NCI-H1105 (cell line): ENCODE results near the gene RNU1-4.
"Not testable (repeated sequence)": the region's sequence is repeated elsewhere in the genome, so short reads cannot be mapped to it uniquely, and the experiment has no call there.

Experiments used
- DNase-seq: peaks from one replicate; lab custom pipeline; 2025; lab: John Stamatoyannopoulos, UW

RNU1-4 gene

DNA sequence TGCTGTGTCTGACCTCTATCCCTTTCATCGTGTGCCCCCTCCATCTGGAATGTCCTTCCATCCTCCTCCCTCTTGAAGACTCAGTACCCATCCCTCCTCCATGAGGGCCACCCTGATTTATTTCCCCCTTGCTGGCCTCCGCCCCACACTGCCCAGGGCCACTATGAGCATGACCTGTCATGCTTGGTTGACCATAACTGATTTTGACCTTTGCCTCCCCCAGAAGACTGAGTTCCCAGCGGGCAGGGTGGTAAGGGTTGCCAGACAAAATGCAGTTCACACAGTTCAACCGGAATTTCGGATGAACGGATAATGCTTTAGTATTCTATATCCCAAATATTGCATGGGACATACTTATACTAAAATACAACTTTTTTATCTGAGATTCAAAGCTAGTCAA lies 31.6 kb upstream of the RNU1-4 start:
- not testable (repeated sequence) for DNase-seq

- DNase-seq = not testable (repeated sequence)
These were observed 30.6 kb upstream of the RNU1-4 start for GRCh38 chr1:16709659-16710087.

GRCh38 chr1:16710618-16711017 lies 29.7 kb upstream of the RNU1-4 start:
- DNase-seq = not testable (repeated sequence)

DNA sequence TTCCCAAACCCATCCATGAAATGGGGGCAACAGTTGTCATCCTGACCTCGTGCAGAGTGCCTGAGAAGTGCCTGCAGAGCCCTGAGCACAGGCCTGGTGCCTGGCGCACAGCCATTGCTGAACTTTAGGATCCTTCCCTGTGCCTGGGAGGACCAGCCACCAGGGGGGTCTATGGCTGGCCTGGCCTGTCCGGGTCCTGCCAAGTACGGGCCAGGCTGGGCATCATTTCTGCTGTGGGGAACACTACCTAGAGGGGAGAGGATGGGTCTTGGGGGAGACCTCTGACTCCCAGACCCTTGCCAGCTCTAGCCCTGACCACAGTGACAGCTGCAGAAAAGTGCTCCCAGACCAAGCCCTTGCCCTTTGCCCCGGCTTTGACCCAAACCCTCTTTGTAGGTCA lies 28.2 kb upstream of the RNU1-4 start:
- DNase-seq = not testable (repeated sequence)

DNA sequence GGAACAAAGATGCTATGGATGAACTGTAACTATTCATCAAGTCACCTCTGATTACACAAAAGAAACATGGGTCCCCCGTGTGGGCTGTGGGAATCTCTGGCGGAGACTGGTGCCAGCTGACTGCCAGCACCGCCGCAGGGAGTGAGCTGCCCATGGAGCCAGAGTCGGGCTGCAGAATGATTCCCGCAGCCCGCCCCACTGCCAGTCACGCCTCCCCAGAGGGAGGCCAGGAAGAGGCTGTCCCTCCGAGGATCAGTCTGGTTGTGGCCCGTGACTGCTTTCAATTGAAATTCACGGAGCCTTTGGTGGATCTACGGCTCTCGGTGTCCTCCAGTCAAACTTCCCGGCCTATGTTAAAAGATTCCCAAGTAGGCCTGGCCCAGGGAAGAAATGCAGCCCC lies 27.7 kb upstream of the RNU1-4 start:
- not testable (repeated sequence) for DNase-seq

DNA sequence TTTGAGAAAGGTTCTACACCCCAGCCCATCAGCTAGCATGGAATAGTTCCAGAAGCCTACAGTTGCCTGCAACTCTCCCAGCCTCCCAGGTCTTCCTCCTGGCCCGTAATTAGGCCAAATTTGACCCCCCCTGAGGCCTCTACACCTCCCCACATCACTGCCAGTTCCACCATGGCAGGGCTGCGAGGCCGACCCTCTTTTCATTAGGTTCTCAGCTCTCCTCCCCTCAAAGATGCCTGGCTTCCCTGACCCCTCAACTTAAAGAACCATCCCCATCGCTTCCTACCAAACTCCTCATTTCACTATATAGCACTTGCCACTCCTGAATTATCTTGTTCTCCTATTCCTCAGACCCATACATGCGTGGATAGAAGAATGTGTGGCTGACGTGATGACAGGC lies 27.3 kb upstream of the RNU1-4 start:
- not testable (repeated sequence) for DNase-seq

GRCh38 chr1:16713480-16713879 lies 26.8 kb upstream of the RNU1-4 start:
- DNase-seq = not testable (repeated sequence)

- DNase-seq = no peak
These were observed 23.5 kb upstream of the RNU1-4 start for GRCh38 chr1:16716691-16717335.

GRCh38 chr1:16717336-16718098 lies 22.8 kb upstream of the RNU1-4 start:
- no peak for DNase-seq

- not testable (repeated sequence) for DNase-seq
These were observed 22.0 kb upstream of the RNU1-4 start for GRCh38 chr1:16718099-16718907.

DNA sequence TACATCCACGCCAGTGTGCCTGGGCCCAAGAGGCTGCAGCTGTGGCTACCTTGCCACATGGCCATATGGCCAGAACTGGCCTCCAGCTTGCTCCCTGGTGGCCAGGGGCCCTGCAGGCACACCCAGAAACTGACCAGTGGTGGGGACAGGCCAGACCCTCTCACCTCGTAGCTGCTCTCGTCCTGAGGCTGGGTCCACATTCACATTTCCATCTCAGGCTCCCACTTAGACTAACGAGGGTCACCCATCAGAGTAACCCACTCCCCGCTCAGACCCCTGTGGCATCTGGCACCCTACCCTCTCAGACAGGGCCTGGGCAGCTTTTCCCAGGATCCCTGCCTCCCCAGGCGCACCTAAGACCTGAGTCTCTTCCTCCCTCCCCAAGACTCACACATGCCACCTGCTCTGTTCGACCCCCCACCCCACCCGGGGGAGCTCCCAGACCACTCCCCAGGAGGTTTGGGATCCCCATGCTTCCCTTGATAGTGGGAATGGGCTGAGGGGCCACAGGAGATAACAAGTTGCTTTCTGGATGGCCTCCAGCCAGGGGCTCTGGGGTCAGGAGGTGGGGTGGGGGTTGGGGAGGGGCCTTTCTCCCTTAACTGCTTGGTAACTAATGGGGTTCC lies 21.3 kb upstream of the RNU1-4 start:
- no peak for DNase-seq

DNA sequence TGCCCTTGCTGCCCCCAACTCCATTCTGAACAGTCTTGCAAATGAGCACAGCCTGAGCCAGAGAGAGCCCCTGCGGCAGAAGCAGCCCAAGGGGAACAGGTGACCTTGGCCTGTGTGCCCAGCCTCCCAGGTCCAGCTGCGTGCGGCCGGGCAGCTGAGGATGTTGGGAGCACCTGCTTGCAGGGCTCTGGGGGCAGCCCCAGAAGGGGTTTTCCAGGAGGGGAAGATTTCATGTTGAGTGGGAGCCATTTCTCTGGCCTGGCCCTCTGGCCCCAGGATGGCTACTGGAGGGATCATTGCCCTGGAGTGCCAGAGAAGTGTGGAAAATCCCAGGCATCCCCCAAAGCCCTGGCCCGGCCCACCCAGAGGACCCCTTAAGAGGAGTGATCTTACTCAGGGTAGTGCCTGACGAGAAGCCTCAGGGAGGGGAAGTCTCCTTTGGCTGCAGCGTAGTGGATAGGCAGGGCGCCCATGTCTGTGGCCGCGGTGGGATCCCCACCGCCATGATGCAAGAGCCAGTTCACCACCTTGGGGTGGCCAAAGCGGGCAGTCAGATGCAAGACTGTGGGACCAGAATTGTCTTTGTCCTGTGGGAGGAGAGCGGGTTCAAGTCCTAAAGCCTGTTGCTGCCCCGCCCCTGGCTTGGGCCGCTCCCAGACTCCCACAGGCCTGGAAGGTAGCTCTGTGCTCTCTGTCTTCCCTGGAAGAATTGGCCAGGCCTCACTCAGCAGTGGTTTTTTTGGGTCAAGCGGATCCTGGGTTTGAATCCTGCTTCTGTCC lies 20.6 kb upstream of the RNU1-4 start:
- no peak for DNase-seq

DNA sequence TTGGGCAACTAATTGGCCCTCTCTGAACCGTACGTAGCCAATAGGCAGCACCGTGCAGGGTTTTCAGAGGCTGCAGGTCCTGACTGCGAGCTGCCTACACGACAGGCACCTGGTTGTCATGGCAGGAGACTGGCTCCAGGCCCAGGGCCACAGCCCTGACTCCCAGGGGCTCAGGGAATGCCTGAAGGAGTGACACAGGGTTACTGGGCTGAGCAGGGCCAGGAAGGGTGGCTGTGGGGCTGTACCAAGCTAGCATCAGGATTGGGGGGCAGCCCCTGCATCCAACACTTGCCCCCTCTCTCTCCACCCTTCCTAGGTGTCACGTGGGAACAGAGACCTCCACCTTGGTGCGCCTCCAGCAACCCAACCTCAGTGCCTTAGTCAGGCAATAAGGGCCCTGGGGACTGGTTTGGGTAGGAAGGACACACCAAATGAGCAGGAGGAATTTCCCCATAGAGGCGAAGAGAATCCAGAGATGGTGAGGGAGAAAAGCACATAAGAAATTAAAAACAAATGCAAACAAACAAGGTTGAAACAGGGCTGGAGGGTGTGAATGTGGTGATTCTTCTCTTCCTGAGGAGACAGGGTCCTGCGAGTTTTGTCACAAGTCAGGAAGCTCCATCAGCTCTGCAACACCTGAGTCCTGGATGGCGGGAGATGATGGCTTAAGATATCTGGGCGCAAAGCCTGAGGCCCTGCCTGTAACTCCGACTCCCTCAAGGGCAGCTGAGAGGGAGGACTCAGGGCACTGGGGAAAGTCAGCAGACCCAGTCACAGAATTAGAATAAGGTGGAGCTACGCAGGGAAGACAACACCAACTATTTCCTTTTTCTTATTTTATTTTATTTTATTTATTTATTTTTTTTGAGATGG lies 19.7 kb upstream of the RNU1-4 start:
- no peak for DNase-seq

- DNase-seq = no peak
These were observed 18.3 kb upstream of the RNU1-4 start for GRCh38 chr1:16721871-16722641.

GRCh38 chr1:16724718-16725438 lies 15.4 kb upstream of the RNU1-4 start:
- DNase-seq = no peak

- DNase-seq = not testable (repeated sequence)
These were observed 14.7 kb upstream of the RNU1-4 start for GRCh38 chr1:16725439-16726245.

GRCh38 chr1:16727190-16728111 lies 12.9 kb upstream of the RNU1-4 start:
- no peak for DNase-seq
